DMS114 treated with DMSO at 0.1 percent for 48 hours (cell line): Measurements from ENCODE around the gene SORT1.
"Not testable (repeated sequence)": the region's sequence is repeated elsewhere in the genome, so short reads cannot be mapped to it uniquely, and the experiment has no call there.

ENCODE experiments used
- DNase-seq: peaks from one replicate; lab custom pipeline; 2025; ENCODE audit not compliant: unreplicated experiment; lab: John Stamatoyannopoulos, UW

SORT1 gene

GRCh38 chr1:109398343-109399225 is 866 bp upstream of the SORT1 start:
- DNase-seq, result no peak

GRCh38 chr1:109396871-109397580 is 692 bp downstream of the SORT1 start:
- no peak for DNase-seq

- DNase-seq, result no peak
Observed at GRCh38 chr1:109396513-109396839, 1.2 kb downstream of the SORT1 start.

- no peak for DNase-seq
Observed at GRCh38 chr1:109395602-109396512, 1.9 kb downstream of the SORT1 start.

GRCh38 chr1:109395282-109395599 is 2.5 kb downstream of the SORT1 start:
- not testable (repeated sequence) for DNase-seq

GRCh38 chr1:109394591-109395281 is 3.0 kb downstream of the SORT1 start:
- no peak for DNase-seq

- no peak for DNase-seq
Observed at GRCh38 chr1:109393617-109394233, 4.0 kb downstream of the SORT1 start.

GRCh38 chr1:109392788-109393616 is 4.7 kb downstream of the SORT1 start:
- DNase-seq, result no peak

GRCh38 chr1:109392037-109392787 is 5.5 kb downstream of the SORT1 start:
- DNase-seq, result no peak

- no peak for DNase-seq
Observed at GRCh38 chr1:109391626-109392025, 6.1 kb downstream of the SORT1 start.

GRCh38 chr1:109391157-109391556 is 6.6 kb downstream of the SORT1 start:
- no peak for DNase-seq

GRCh38 chr1:109389638-109390341 is 7.9 kb downstream of the SORT1 start:
- DNase-seq, result no peak

- DNase-seq, result no peak
Observed at GRCh38 chr1:109388884-109389637, 8.7 kb downstream of the SORT1 start.

- DNase-seq, result no peak
Observed at GRCh38 chr1:109388208-109388711, 9.5 kb downstream of the SORT1 start.

- DNase-seq, result no peak
Observed at GRCh38 chr1:109386054-109386717, 11.5 kb downstream of the SORT1 start.

- no peak for DNase-seq
Observed at GRCh38 chr1:109385417-109385816, 12.3 kb downstream of the SORT1 start.

- DNase-seq, result no peak
Observed at GRCh38 chr1:109383854-109384253, 13.9 kb downstream of the SORT1 start.
